Activated CD4-positive, alpha-beta T cell treated with anti-CD3 and anti-CD28 coated beads for 1 hour (primary cell): ENCODE data around the gene DNAH17.

Source experiments
- DNase-seq: peaks from one replicate; pipeline ENCODE4 v3.0.0-alpha.2; 2020

The DNAH17 gene

GRCh38 chr17:78577296-78577695 is at the start of gene DNAH17:
DNAH17 (minus strand) TSS chr17:78577396; CDS start chr17:78575057, 2,339 bp downstream.
- DNase-seq, result no peak

- no peak for DNase-seq
Observed at GRCh38 chr17:78624324-78625151, 47.3 kb upstream of the DNAH17 start.

- DNase-seq, result no peak
Observed at GRCh38 chr17:78623541-78623940, 46.3 kb upstream of the DNAH17 start.

- DNase-seq, result no peak
Observed at GRCh38 chr17:78622491-78623265, 45.5 kb upstream of the DNAH17 start.

- DNase-seq, result no peak
Observed at GRCh38 chr17:78621720-78622490, 44.7 kb upstream of the DNAH17 start.

- no peak for DNase-seq
Observed at GRCh38 chr17:78620099-78620498, 42.9 kb upstream of the DNAH17 start.

GRCh38 chr17:78619334-78619733 is 42.1 kb upstream of the DNAH17 start:
- DNase-seq, result no peak

GRCh38 chr17:78618264-78619066 is 41.3 kb upstream of the DNAH17 start:
- DNase-seq, result no peak

- DNase-seq, result no peak
Observed at GRCh38 chr17:78617511-78618061, 40.4 kb upstream of the DNAH17 start.

GRCh38 chr17:78616946-78617345 is 39.8 kb upstream of the DNAH17 start:
- DNase-seq, result no peak

GRCh38 chr17:78615631-78616030 is 38.4 kb upstream of the DNAH17 start:
- DNase-seq, result no peak

- DNase-seq, result no peak
Observed at GRCh38 chr17:78613416-78613815, 36.2 kb upstream of the DNAH17 start.

- no peak for DNase-seq
Observed at GRCh38 chr17:78611607-78612006, 34.4 kb upstream of the DNAH17 start.

- no peak for DNase-seq
Observed at GRCh38 chr17:78610951-78611511, 33.8 kb upstream of the DNAH17 start.

- DNase-seq, result no peak
Observed at GRCh38 chr17:78609191-78609641, 32.0 kb upstream of the DNAH17 start.

- no peak for DNase-seq
Observed at GRCh38 chr17:78608804-78609186, 31.6 kb upstream of the DNAH17 start.

GRCh38 chr17:78608122-78608803 is 31.1 kb upstream of the DNAH17 start:
- no peak for DNase-seq

GRCh38 chr17:78607038-78607437 is 29.8 kb upstream of the DNAH17 start:
- no peak for DNase-seq

GRCh38 chr17:78605886-78606285 is 28.7 kb upstream of the DNAH17 start:
- DNase-seq, result no peak

- DNase-seq, result no peak
Observed at GRCh38 chr17:78605429-78605828, 28.2 kb upstream of the DNAH17 start.

GRCh38 chr17:78602246-78602645 is 25.1 kb upstream of the DNAH17 start:
- DNase-seq, result no peak
